Brain microvascular endothelial cell (primary cell): ENCODE data around the gene KBTBD13.

Experiments
- DNase-seq: peaks from one replicate; pipeline ENCODE4 v3.0.0-alpha.2; 2020
- H3K27ac ChIP-seq: fragments of 250-450 bp; sonication (Bioruptor Pico); 2 replicates; pipeline ENCODE4 v1.5.1; 2020; ENCODE audit warnings: mild to moderate bottlenecking, moderate library complexity
- H3K27me3 ChIP-seq: fragments of 250-450 bp; sonication (Bioruptor Pico); replicated peaks from 2 replicates; pipeline ENCODE4 v1.5.1; 2020; ENCODE audit warnings: mild to moderate bottlenecking
- H3K36me3 ChIP-seq: fragments of 250-450 bp; sonication (Bioruptor Pico); replicated peaks from 2 replicates; pipeline ENCODE4 v1.5.1; 2020; ENCODE audit warnings: mild to moderate bottlenecking
- H3K4me3 ChIP-seq: 2 replicates; pipeline ENCODE4 v1.5.1; 2011; ENCODE audit warnings: low read depth, mild to moderate bottlenecking, control low read depth, low read length, moderate library complexity
- CTCF ChIP-seq: IDR thresholded peaks from 2 replicates; pipeline ENCODE4 v1.5.1; 2011; ENCODE audit warnings: low read depth, mild to moderate bottlenecking, moderate library complexity, low read length, control low read depth, inconsistent platforms; ENCODE audit errors: missing control alignments
- in situ Hi-C: cut with HindIII; loops from 2 replicates; pipeline ENCODE4 v1.10.0; 2017; ENCODE audit warnings: low sequenced_read_pairs, low pct_ligation_motif_present

KBTBD13 gene

DNA sequence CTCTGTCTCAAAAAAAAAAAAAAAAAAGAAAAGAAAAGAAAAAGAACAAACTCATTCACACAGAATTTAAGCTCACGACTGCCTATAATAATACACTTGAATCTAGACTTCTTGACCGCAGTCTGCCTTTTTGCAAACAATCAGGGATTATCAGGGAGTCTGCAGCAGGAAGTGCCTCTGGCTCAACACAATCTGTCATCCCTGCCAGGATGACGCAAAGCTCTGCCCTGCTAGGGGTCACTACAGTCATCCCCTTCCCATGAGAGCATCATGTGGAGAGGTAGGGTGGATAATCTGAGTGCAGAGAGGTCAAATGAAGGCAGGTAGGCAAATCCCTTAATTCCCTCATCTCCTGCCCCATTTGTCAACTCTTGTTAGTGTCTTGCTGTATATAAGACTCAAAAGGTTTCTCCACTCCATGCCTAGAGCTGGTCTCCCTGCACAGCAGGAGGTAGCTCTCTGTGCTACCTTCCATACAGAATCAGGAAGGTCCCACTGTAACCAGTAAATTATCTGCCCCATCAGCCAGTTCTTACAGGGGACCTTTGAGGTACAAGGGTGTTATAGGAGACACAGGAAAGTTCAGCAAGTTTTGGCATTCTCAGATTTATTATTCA lies 34.2 kb downstream of the KBTBD13 start:
- no peak overlapping the region for H3K4me3 ChIP-seq
- TF ChIP-seq CTCF = no peak
- H3K27me3 ChIP-seq = no peaks in the 10 kb centered on the region
- H3K36me3 ChIP-seq = peaks cover 16% of the 10 kb centered on the region
- in situ Hi-C loops = no loop called here
- H3K27ac ChIP-seq = peak overlapping the region; percentile 34
- peak; percentile 79 for DNase-seq

DNA sequence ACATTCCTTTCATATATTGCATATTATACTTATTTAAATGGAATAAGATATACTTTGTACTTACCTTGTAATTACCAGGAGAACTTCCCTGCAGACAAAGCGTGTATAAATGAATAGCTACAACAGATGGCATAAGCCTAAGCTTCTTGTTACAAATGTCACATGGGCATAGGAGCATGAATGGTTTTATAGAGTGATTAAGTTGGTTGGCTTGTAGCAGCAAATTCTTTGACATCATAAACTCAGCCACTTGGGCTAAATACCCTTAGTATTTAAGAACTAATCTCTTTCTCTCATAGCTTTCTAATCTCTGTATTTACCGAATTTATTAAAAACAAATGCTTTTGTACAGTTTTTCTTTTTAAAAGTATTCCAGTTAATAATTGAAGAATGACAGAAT lies 38.5 kb downstream of the KBTBD13 start, which contains the start of gene UBAP1L:
TSS of gene UBAP1L (minus strand) at position 115 of the 400 bp plus-strand sequence. CDS start 8,985 bp downstream, outside the sequence.
- DNase-seq = no peak
- TF ChIP-seq CTCF = no peak
- Histone ChIP-seq H3K27me3 (no peaks in the 10 kb centered on the region), H3K36me3 (peaks cover 41% of the 10 kb centered on the region), H3K4me3 (no peak within 1 kb of the TSS), H3K27ac (no peak within 1 kb of the TSS)
- in situ Hi-C loops = no loop called here

DNA sequence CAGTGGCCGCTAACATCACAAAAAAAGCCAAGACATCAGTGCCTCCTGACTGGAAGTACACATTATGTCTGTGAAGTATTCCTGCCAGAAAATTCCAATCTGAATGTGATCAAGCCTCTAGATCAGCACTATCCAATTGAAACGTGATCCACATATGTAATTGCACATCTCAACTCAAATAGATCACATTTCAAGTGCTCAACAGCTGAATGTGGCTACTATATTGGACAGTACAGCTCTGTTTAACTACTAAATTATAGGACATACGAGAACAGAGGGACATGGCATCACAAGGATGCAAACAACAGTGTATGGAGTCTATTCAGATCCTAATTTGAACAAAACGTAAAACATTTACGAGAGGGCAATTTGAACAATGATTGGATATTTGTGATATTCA lies 39.0 kb downstream of the KBTBD13 start:
- Histone ChIP-seq H3K4me3 (no peak overlapping the region), H3K36me3 (peaks cover 41% of the 10 kb centered on the region), H3K27ac (no peak overlapping the region), H3K27me3 (no peaks in the 10 kb centered on the region)
- in situ Hi-C loops = no loop called here
- no peak for TF ChIP-seq CTCF
- DNase-seq = no peak
